Measurements from ENCODE around the gene AURKAIP1. TPM values are rescaled to one million over a fixed set of nuclear protein-coding genes. Genes with fewer than 3 reads are reported as not detected.

Gene AURKAIP1
- total and polyA plus RNA-seq, 2 of the 13 experiments (the other 11 are each of a cell fraction or from before 2014, with no cell fraction given) = 69.5 to 175 TPM

DNA sequence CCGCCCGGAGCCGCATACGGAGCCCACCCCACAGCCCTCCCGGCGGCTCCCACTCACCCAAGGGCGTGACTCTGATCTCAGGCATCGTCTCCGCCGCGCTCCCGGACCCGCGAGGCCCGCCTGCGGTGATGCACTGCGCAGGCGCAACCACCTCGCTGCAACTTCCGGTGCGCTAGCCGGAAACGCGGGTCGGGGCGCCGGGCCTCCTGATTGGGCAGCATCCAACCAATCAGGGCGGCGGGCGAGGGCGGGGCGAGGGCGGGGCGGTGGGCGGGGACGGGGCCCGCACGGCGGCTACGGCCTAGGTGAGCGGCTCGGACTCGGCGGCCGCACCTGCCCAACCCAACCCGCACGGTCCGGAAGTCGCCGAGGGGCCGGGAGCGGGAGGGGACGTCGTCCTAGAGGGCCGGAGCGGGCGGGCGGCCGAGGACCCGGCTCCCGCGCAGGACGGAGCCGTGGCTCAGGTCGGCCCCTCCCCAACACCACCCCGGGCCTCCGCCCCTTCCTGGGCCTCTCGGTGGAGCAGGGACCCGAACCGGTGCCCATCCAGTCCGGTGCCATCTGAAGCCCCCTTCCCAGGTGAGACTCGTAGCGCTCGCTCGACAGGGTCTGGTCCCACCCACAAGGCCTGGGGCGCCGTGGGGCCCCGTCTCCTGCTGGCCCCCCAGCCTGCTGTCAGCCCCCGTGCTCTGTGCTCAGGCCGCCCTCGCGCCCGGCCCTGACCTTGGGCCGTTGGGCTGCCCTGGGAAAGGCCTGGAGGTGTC is 50.3 kb downstream of the AURKAIP1 start, which contains the start of the genes CPTP and INTS11 (continued):
- TF ChIP-seq KDM5B (CRISPR knock-in tag; IDR thresholded peaks at IDR 0.05; ENCODE audit: borderline replicate concordance) = peak; percentile 62
- TF ChIP-seq, protein P1, sequence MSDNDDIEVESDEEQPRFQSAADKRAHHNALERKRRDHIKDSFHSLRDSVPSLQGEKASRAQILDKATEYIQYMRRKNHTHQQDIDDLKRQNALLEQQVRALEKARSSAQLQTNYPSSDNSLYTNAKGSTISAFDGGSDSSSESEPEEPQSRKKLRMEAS (IDR thresholded peaks at IDR 0.05) = peak; percentile 76
- no peak; the same call in 1 of the 2 replicates for TF ChIP-seq DNMT1 (CRISPR knock-in tag; IDR thresholded peaks at IDR 0.05)
- TF ChIP-seq, protein P2, sequence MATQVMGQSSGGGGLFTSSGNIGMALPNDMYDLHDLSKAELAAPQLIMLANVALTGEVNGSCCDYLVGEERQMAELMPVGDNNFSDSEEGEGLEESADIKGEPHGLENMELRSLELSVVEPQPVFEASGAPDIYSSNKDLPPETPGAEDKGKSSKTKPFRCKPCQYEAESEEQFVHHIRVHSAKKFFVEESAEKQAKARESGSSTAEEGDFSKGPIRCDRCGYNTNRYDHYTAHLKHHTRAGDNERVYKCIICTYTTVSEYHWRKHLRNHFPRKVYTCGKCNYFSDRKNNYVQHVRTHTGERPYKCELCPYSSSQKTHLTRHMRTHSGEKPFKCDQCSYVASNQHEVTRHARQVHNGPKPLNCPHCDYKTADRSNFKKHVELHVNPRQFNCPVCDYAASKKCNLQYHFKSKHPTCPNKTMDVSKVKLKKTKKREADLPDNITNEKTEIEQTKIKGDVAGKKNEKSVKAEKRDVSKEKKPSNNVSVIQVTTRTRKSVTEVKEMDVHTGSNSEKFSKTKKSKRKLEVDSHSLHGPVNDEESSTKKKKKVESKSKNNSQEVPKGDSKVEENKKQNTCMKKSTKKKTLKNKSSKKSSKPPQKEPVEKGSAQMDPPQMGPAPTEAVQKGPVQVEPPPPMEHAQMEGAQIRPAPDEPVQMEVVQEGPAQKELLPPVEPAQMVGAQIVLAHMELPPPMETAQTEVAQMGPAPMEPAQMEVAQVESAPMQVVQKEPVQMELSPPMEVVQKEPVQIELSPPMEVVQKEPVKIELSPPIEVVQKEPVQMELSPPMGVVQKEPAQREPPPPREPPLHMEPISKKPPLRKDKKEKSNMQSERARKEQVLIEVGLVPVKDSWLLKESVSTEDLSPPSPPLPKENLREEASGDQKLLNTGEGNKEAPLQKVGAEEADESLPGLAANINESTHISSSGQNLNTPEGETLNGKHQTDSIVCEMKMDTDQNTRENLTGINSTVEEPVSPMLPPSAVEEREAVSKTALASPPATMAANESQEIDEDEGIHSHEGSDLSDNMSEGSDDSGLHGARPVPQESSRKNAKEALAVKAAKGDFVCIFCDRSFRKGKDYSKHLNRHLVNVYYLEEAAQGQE (IDR thresholded peaks at IDR 0.05; ENCODE audit: borderline replicate concordance in 1 of 2, low read depth in 1 of 2, low read length in 2 of 2) = no peak
- no peak for TF ChIP-seq ZUFSP (CRISPR knock-in tag; IDR thresholded peaks at IDR 0.05; ENCODE audit: borderline replicate concordance)
- no peak for TF ChIP-seq TRAFD1 (CRISPR knock-in tag; IDR thresholded peaks at IDR 0.05; ENCODE audit: borderline replicate concordance)
- TF ChIP-seq ZNF143 (CRISPR knock-in tag; IDR thresholded peaks at IDR 0.05) = peak; percentile 30; the same call in 1 of the 2 replicates
- peak; percentile 94 for TF ChIP-seq ZFY (CRISPR knock-in tag; IDR thresholded peaks at IDR 0.05)
- TF ChIP-seq KLF6 (CRISPR knock-in tag; IDR thresholded peaks at IDR 0.05) = 0 out of 2 replicates have a peak, but pooled peaks have one; percentile 21
- TF ChIP-seq, protein P3, sequence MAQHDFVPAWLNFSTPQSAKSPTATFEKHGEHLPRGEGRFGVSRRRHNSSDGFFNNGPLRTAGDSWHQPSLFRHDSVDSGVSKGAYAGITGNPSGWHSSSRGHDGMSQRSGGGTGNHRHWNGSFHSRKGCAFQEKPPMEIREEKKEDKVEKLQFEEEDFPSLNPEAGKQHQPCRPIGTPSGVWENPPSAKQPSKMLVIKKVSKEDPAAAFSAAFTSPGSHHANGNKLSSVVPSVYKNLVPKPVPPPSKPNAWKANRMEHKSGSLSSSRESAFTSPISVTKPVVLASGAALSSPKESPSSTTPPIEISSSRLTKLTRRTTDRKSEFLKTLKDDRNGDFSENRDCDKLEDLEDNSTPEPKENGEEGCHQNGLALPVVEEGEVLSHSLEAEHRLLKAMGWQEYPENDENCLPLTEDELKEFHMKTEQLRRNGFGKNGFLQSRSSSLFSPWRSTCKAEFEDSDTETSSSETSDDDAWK (CRISPR knock-in tag; IDR thresholded peaks at IDR 0.05) = no peak
- TF ChIP-seq IKZF4 (CRISPR knock-in tag; IDR thresholded peaks at IDR 0.05; ENCODE audit: borderline replicate concordance, low read depth, not compliant biosample characterization) = peak; percentile 60
- TF ChIP-seq MTA1 (CRISPR knock-in tag; IDR thresholded peaks at IDR 0.05; ENCODE audit: borderline replicate concordance) = peak; percentile 75; the same call in 1 of the 2 replicates
- TF ChIP-seq HNRNPLL (IDR thresholded peaks at IDR 0.05; ENCODE audit: low read depth, low read length, poor library complexity, severe bottlenecking) = peak; percentile 44
- peak; percentile 77 for TF ChIP-seq MAF1 (CRISPR knock-in tag; IDR thresholded peaks at IDR 0.05; ENCODE audit: borderline replicate concordance)
- TF ChIP-seq, protein P4, sequence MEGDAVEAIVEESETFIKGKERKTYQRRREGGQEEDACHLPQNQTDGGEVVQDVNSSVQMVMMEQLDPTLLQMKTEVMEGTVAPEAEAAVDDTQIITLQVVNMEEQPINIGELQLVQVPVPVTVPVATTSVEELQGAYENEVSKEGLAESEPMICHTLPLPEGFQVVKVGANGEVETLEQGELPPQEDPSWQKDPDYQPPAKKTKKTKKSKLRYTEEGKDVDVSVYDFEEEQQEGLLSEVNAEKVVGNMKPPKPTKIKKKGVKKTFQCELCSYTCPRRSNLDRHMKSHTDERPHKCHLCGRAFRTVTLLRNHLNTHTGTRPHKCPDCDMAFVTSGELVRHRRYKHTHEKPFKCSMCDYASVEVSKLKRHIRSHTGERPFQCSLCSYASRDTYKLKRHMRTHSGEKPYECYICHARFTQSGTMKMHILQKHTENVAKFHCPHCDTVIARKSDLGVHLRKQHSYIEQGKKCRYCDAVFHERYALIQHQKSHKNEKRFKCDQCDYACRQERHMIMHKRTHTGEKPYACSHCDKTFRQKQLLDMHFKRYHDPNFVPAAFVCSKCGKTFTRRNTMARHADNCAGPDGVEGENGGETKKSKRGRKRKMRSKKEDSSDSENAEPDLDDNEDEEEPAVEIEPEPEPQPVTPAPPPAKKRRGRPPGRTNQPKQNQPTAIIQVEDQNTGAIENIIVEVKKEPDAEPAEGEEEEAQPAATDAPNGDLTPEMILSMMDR (CRISPR knock-in tag; IDR thresholded peaks at IDR 0.05) = no peak
- 0 out of 2 replicates have a peak, but pooled peaks have one; percentile 50 for TF ChIP-seq ZNF263 (CRISPR knock-in tag; IDR thresholded peaks at IDR 0.05)
- TF ChIP-seq JUNB (CRISPR knock-in tag; IDR thresholded peaks at IDR 0.05; ENCODE audit: borderline replicate concordance) = no peak
